GM19328 (cell line): ENCODE results near the gene CNN3.

Experiments used
- ATAC-seq: cut with Tn5 transposase; IDR thresholded peaks from one replicate; pipeline ENCODE4 v1.9.1; 2021; ENCODE audit warnings: mild to moderate bottlenecking, moderate library complexity; ENCODE audit not compliant: unreplicated experiment

CNN3 gene

DNA sequence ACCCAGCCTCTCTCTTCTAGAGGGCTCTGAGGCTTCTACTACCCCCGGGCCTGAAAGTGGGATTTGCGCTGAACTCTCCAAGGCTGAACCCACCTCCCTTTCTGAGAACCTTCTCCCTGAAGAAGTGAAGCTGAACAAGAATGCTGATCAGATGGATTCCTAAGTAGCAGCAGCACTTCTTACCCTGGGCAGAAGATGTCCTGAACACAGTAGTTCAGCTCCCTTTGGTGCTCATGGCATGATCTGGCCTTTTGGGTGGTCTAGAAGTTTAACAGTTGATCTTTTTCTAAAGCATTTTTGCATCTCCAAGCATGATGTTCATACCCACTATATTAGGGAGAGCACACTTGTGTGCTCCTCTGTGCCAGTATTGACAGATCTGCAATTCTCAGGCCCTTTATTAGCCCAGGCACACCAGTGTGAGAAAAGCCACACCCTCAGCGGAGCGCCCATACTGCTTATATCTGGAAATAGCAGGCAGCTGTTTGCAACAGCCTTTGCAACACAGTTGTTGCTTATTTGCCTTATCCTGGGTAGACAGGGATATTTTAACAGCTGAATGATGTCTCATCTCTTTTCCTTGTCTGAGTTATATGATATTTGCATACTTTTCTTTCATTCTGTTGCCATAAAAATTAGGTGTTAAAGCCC, 34.2 kb downstream of the CNN3 start:
- ATAC-seq: no peak

DNA sequence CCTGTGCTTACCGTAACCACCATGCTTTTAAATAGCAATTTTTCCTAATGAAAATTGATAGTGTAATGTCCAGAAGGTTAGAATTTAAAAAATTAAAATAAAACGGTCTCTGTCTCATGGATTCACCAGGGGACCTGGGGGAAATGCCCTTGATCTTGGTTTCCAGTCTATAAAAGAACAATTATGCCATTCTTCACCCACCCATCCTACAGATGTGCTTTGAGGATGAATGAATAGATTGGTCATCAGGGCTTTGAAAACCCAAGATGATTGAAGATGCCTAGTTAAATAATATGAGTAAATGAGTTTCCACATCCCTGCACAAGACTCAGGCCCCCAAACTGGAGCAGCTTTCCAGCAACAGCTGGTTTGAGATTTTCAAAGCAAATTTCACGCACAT, 38.7 kb downstream of the CNN3 start:
- ATAC-seq: no peak

GRCh38 chr1:94887603-94888171, 39.2 kb downstream of the CNN3 start:
- ATAC-seq: no peak

DNA sequence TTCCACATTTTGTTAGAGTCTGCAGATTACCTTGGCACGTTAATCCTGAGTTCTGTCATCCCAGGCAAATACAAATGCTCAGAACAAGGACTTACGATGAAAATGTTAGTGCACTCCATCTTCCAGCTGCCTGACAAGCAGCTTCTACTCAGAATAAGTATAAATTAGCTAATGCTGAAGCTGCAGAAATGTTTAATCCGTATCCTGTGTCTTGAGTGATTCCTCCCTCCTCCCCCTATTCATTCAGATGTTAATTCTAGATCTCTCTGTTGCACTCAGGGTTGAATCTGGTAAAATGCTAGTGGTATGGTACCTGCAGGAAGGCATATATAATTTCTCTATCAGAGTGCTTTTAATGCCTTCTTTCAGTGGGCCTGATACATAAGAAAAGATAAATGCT, 39.8 kb downstream of the CNN3 start:
- no peak for ATAC-seq

DNA sequence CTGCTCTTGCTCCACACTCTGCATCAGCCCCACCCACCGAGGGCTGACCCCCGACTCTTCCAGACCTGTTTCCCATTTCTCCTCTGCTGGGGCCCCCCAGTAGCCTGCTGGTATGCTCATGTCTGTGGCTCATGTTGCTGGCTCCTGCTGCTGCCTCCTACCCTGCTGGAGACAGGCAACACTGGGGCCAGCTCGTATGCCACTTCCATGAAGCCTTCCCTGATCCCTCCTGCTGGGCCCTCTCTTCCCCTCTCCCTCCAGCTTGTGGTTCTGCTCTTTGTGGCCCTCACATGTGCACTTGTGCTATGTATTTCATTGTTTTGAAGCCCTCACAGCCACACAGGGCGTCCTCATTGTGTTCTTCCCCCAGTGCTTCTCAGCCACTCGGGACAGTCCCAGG, 40.5 kb downstream of the CNN3 start:
- no peak for ATAC-seq

- ATAC-seq: no peak
These were observed 42.4 kb downstream of the CNN3 start for GRCh38 chr1:94884507-94884906.

DNA sequence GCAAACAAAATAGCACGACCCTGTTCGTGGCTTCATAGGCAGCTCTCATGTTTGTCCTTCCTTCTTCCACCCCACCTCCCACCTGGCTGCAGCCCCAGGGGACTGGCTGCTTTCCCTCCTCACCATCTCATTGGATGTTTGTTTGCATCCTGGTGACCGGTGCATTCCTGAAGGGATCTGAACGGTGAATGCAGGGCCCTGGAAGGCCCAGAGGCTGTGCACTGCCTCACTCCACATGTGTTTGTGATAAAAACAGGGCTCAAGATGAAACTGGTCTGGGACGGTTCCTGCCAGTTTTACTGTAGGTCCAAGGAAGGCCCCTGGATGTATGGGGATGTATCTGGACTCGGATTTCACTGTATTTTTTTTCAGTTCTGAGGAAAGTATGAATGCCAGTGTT, 42.8 kb downstream of the CNN3 start:
- ATAC-seq: no peak

DNA sequence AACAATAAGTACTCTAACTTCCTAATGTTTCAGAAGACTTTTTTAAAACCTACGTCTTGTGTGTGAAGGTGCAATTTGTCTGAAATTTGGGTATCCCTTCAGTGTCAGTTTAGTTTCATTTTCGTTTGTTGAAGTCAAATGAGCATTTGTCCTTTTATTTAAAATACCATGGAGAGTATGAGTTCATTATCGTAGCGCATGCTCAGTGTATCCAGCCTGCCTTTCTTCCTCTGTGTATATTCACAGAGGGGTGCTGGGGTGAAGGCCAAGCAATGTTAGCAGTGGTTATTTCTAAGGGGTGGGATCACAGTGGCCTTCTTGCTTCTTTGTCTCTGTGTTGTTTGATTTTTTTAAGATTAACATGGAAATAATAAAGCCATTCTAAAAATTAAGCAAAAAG, 43.2 kb downstream of the CNN3 start:
- no peak for ATAC-seq

- ATAC-seq: no peak
These were observed 48.6 kb downstream of the CNN3 start for GRCh38 chr1:94878329-94878728.

- no peak for ATAC-seq
These were observed 50.5 kb downstream of the CNN3 start for GRCh38 chr1:94876362-94876761.

- ATAC-seq: no peak
These were observed 51.1 kb downstream of the CNN3 start for GRCh38 chr1:94875794-94876193.

GRCh38 chr1:94874423-94874822, 52.5 kb downstream of the CNN3 start:
- ATAC-seq: no peak

DNA sequence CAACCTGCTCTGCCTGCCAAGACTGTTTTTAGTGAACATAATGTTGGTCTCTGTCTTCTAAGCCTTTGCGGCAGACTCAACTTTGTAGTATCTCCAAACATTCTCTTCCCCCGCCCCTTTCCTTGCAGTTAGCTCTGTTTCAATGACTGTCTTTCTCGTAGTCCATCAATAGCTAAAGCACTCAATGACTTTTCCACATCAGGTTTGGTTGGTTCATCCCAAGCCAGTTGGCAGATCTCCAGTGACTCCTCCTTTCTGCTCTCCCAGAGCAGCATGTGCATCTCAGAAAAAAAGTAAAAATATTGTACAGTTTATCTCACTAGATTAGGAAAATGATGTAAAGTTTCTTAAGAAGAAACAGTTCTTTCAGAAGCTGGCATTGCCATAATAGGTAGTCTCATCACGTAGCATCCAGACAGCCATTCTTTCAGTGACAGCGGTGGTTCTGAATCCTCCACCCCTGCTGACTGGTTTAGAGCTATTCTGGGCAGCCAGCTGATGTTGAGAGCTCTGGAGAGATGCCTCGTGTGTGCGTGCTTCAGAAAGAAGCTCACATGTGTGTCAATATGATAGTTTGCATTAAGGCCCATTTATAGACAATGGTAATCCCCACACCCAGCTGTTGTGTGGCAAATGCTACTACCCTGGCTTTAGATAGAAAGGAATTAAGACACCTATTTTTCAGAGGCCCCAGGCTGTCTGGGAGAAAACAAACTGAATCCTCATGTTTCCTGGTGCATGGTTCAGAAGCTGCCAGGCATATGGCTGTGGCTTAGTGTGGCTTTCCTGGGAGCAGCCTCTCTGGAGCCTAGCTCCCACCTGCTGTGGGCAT, 53.2 kb downstream of the CNN3 start:
- peak; percentile 62 for ATAC-seq

GRCh38 chr1:94872771-94873495, 54.0 kb downstream of the CNN3 start:
- ATAC-seq: no peak

DNA sequence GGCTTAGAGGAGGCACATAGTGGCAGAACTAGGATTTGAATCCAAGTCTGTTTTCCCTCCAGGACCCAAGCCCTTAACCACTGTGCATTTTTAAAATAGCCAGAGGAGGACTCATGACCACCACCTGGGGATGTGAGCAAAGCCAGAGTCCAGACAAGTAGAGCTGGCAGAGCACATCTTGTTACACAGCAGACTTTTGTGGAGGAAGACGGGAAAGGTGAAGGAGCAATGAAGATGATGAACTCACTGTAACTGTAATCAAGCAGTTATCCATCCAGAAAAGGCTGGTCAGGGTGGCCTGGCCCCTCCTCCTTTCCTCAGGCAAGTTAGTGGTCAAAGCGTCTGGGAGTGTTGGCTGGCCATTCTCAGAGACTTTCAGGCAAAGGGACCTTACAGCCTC, 55.9 kb downstream of the CNN3 start:
- no peak for ATAC-seq

DNA sequence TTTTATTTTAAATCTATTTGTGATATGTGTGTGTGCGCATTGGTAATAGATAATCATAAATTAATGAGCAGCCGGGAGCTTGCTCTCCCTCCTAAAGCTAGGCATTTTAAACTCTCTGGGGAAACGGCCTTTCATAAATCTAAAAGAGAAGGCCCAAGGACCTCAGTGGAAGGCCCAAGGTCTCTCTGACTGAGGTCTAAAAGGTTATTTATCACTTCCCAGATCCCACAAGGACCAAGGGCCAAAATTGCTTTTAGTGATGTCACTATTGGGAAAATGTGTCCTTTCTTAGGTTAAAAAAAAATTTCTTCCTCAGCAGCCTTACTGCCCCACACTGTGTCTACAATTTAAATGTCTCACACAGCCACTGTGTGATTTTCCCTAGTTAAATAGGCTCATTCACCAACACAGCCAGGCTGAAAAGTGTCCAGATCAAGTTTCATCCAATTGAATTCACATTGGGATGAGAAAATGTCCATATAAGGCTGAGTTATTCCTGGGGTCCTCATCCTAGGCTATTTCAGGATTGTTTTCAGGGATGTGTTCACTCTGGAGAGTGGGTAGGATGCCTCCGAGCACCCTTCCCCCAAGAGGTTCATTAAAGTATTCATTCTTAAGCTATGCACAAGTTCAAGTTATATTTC, 60.6 kb downstream of the CNN3 start:
- ATAC-seq: no peak

DNA sequence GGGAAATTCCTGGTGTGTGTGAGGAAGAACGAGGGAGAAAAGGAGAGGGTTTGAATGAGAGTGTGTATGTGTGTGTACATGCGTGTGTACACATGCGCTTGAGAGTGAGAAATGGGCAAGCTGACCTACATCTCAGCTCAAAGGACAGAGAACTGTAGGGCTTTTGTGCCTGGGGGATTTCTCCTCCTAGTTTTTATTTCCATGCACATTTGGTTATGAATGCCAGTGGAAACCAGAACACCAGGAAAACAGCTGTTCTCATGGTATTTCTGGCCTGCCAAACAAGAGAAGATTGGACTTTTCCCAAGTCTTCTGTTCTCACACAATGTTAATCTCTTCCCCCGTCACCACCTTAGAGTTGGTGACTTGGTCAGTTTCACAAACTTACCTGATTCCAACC, 61.5 kb downstream of the CNN3 start:
- ATAC-seq: no peak

DNA sequence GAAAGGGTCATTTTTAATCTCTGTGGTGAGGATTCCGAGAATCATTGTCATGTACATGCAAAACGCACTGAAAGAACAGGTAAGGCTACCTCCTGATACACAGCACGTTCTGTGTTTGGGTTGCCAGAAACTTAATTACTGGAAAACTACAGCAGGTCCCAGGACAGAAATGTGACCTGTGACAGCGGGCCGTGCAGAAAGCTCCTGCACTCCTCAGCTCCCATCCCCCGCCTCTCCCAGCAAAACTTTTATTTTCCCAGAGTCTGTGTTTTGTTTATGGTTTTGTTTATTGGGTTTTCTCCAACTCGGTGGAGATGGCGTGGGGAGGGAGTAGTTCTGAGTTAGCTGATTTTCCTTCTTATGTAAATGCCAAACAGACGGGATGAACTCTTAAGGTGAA, 62.1 kb downstream of the CNN3 start:
- no peak for ATAC-seq

DNA sequence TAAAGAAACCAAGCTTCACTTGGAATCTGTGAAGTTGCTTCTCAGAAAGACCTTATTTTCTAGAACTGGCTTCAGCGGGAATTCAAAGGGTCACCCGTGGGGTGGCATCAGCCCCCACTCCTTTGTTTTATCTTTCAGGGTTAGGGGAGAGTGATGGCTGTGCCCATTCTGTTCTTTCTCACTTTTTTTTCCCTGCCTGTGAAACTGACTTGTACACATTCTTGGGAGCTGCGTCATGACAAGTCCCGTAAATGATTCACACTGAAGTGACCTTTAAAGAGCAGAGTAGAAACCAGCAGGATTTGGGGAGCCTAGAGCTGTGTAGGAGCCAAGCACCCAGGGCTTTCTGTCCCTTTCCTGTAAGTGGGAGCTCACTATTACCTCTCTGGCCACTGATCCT, 63.0 kb downstream of the CNN3 start:
- ATAC-seq: no peak

DNA sequence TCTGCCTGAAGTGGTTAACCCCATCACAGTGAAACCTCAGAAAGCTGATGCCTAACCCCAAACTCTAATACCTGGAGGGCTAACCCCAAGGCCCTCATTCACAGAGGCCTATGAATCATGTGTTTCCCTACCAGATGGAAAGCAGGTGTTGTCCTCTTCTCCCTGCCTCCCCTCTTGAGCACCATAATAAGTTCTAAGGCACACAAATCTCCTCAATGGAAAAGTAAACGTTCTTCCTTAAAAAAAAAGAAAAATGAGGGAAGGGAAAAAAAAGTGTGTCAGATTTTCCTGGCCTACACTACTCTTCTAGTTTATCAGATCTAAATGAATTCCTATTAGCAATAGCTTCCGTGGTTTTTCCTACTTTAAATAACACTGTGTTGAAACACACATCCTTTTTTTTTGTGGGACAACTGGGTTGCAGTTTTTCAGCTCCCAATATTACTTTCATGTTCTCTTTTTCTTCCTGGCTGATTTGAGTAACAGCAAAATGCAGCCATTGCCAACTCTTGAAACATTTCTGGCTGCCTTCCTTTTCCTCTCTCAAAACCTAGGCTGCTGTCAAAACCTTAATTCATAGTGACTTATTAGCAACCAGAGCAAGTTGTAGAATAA, 63.5 kb downstream of the CNN3 start:
- ATAC-seq: no peak

GRCh38 chr1:94862718-94863117, 64.2 kb downstream of the CNN3 start:
- ATAC-seq: no peak
